HepG2 (cell line): Measurements from ENCODE around the gene SKI. TPM values are rescaled to one million over a fixed set of nuclear protein-coding genes. Genes with fewer than 3 reads are reported as not detected.

ENCODE experiments used
- ARHGAP35 ChIP-seq: sonication (generic); formaldehyde crosslinking; IDR thresholded peaks from 2 replicates; pipeline ENCODE4 v1.9.0; 2022; ENCODE audit warnings: mild to moderate bottlenecking, inconsistent platforms, moderate library complexity, missing genetic modification reagents, borderline replicate concordance
- ATRX ChIP-seq: sonication (generic); formaldehyde crosslinking; IDR thresholded peaks from 2 replicates; pipeline ENCODE4 v1.4.0; 2020; ENCODE audit warnings: missing genetic modification reagents, borderline replicate concordance
- HDAC1 ChIP-seq: sonication (generic); formaldehyde crosslinking; IDR thresholded peaks from 2 replicates; pipeline ENCODE4 v1.5.1; 2020; ENCODE audit warnings: mild to moderate bottlenecking, missing genetic modification reagents
- KDM6A ChIP-seq: IDR thresholded peaks from 2 replicates; pipeline ENCODE4 v1.6.1; 2016; ENCODE audit warnings: low read depth
- MBNL3 ChIP-seq: fragments of 250-450 bp; sonication (Bioruptor Pico); conservative IDR thresholded peaks from 2 replicates; pipeline ENCODE4 v1.8.0; 2022; ENCODE audit warnings: mild to moderate bottlenecking, inconsistent platforms
- SP2 ChIP-seq: sonication (generic); formaldehyde crosslinking; IDR thresholded peaks from 2 replicates; pipeline ENCODE4 v1.5.1; 2020; ENCODE audit warnings: mild to moderate bottlenecking, missing genetic modification reagents
- SYNCRIP ChIP-seq: fragments of 200-400 bp; formaldehyde crosslinking; IDR thresholded peaks from 2 replicates; pipeline ENCODE4 v1.6.1; 2018; ENCODE audit warnings: mild to moderate bottlenecking, low read depth, low read length; ENCODE audit not compliant: insufficient read depth
- ZBTB2 ChIP-seq: sonication (generic); formaldehyde crosslinking; IDR thresholded peaks from 2 replicates; pipeline ENCODE4 v1.8.0; 2022; ENCODE audit warnings: low read depth, missing genetic modification reagents
- ZHX1 ChIP-seq: sonication (generic); formaldehyde crosslinking; IDR thresholded peaks from 2 replicates; pipeline ENCODE4 v1.8.1; 2022; ENCODE audit warnings: low read depth, mild to moderate bottlenecking, missing genetic modification reagents
- ZNF232 ChIP-seq: sonication (generic); formaldehyde crosslinking; IDR thresholded peaks from 2 replicates; pipeline ENCODE4 v1.4.0; 2020; ENCODE audit warnings: missing genetic modification reagents, borderline replicate concordance
- ZNF274 ChIP-seq: sonication (generic); formaldehyde crosslinking; IDR thresholded peaks from 2 replicates; pipeline ENCODE4 v1.5.1; 2020; ENCODE audit warnings: mild to moderate bottlenecking, missing genetic modification reagents
- ZNF30 ChIP-seq: sonication (generic); formaldehyde crosslinking; IDR thresholded peaks from 2 replicates; pipeline ENCODE4 v1.5.0; 2020; ENCODE audit warnings: mild to moderate bottlenecking, missing genetic modification reagents
- ZNF318 ChIP-seq: sonication (generic); formaldehyde crosslinking; IDR thresholded peaks from 2 replicates; pipeline ENCODE4 v1.4.0; 2020; ENCODE audit warnings: mild to moderate bottlenecking, missing genetic modification reagents
- ZNF343 ChIP-seq: sonication (generic); formaldehyde crosslinking; IDR thresholded peaks from 2 replicates; pipeline ENCODE4 v1.4.0; 2020; ENCODE audit warnings: mild to moderate bottlenecking, missing genetic modification reagents
- polyA plus RNA-seq, 8 experiments: library from polyadenylated mRNA; depleted of rRNA in 3 of 8; stranded (reverse) in 7 of 8; unstranded in 1 of 8; fragments of >200 nt; fragmentation: Illumina TruSeq in 4 of 8; extraction: Trizol in 4 of 8; gene quantifications; 2 replicates each; pipeline versions ENCODE4 v1.2.1 to v1.2.3, GENCODE V29; 2011 to 2016; ENCODE audit warnings: low read depth in 4 of 8, missing spikeins in 1 of 8, mixed read lengths in 1 of 8; ENCODE audit not compliant: insufficient read depth in 1 of 8
- total RNA-seq, 5 experiments: library from RNA; depleted of rRNA; stranded (reverse); fragments of >200 nt; fragmentation: Illumina TruSeq; extraction: Trizol; gene quantifications; 2 replicates each; pipeline ENCODE4 v1.2.3, GENCODE V29; 2016; ENCODE audit warnings: low read depth in 1 of 5

The SKI gene
- total and polyA plus RNA-seq, 2 of the 13 experiments (the other 11 are each of a cell fraction or from before 2014, with no cell fraction given), result 4.7 to 6.9 TPM

DNA sequence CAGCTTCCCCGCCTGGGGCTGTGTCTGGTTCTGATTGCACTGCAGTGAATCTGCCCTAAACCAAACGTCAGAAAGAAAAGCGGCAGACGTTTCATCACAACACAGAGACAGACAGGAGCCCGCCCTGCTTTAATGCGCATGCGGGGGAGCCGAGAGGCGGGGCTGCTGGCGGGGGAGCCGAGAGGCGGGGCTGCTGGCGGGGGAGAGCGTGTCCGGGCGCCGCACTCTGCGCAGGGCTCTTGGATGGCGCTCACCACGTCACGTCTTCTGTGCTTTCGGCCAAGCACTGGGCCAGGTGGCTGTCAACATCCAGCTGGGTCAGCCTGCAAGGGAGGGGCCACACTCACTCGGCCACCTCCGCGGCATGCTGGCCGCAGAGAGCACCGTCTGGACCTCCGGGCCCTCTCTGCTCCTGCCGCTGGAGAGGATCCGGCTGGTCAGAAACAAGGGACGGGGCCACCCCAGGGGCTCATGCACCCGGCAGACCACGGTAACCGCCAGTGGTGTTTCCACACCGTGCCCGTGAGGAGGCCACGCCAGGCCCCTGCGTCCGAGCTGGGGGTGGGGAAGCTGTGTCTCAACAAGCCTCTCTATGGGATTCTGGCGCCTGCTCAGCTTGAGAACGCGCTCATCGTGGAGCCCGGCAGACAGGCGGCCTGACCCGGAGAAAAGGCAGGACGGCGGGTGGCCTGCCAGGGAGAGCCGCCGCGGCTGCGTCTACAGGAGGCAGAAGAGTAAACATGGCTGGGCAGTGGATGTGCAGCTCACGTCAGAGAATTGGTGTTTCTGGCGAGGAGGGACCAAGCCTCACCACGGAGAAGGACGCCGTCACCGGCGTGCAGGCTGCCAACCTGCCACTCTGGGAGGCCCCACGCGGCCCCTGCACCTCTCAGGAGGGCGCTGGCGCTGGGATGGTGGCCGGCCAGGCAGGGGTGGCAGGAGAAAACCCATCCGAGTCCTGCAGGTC is 38.4 kb upstream of the SKI start (continued):
- TF ChIP-seq ZNF318 (CRISPR knock-in tag), result 0 out of 2 replicates have a peak, but pooled peaks have one; percentile 43
- TF ChIP-seq ARHGAP35, result no peak; the same call in 1 of the 2 replicates
- TF ChIP-seq SYNCRIP, result no peak
- 0 out of 2 replicates have a peak, but pooled peaks have one; percentile 12 for TF ChIP-seq ZHX1 (CRISPR knock-in tag)
- TF ChIP-seq ZNF274 (CRISPR knock-in tag), result peak; percentile 40; the same call in 1 of the 2 replicates
- no peak for TF ChIP-seq MBNL3 (CRISPR knock-in tag)
- TF ChIP-seq ZNF232 (CRISPR knock-in tag), result 0 out of 2 replicates have a peak, but pooled peaks have one; percentile 41
- no peak for TF ChIP-seq ZNF30 (CRISPR knock-in tag)
- TF ChIP-seq ATRX (CRISPR knock-in tag), result no peak
- TF ChIP-seq ZBTB2 (CRISPR knock-in tag), result no peak
- peak; percentile 85 for TF ChIP-seq HDAC1 (CRISPR knock-in tag)
- TF ChIP-seq ZNF343 (CRISPR knock-in tag), result peak; percentile 56; the same call in 1 of the 2 replicates
- TF ChIP-seq KDM6A, result no peak
- peak; percentile 79 for TF ChIP-seq SP2 (CRISPR knock-in tag)
